GM23338 (cell line): ENCODE results near the gene NUP153. TPM values are rescaled to one million over a fixed set of nuclear protein-coding genes. Genes with fewer than 3 reads are reported as not detected.
"Not testable (repeated sequence)": the region's sequence is repeated elsewhere in the genome, so short reads cannot be mapped to it uniquely, and the experiment has no call there.

Experiments
- ATAC-seq: fragments of 200-7000 bp; cut with Tn5 transposase; 3 replicates; pipeline ENCODE4 v1.9.1; 2020
- DNase-seq: peaks from one replicate; pipeline ENCODE4 v3.0.0-alpha.2; 2015; ENCODE audit warnings: low spot score
- H2AFZ ChIP-seq: fragments of 200-600 bp; sonication (generic); 2 replicates; pipeline ENCODE4 v1.8.0; 2016; ENCODE audit warnings: antibody characterized with exemption, mild to moderate bottlenecking, moderate library complexity
- H3F3A ChIP-seq: fragments of 200-600 bp; sonication (generic); replicated peaks from 2 replicates; pipeline ENCODE4 v1.8.0; 2017; ENCODE audit warnings: antibody characterized with exemption, mixed run types, low read depth
- H3K27ac ChIP-seq: fragments of 200-600 bp; sonication (generic); 2 replicates; pipeline ENCODE4 v1.6.1; 2016; ENCODE audit warnings: low read depth
- H3K27me3 ChIP-seq: fragments of 200-600 bp; sonication (generic); 2 replicates; pipeline ENCODE4 v1.8.0; 2016; ENCODE audit warnings: mild to moderate bottlenecking, mixed run types, moderate library complexity; ENCODE audit not compliant: insufficient read depth
- H3K36me3 ChIP-seq: fragments of 200-600 bp; sonication (generic); 2 replicates; pipeline ENCODE4 v1.8.0; 2016; ENCODE audit warnings: mild to moderate bottlenecking; ENCODE audit not compliant: insufficient read depth
- H3K4me1 ChIP-seq: fragments of 200-600 bp; sonication (generic); 2 replicates; pipeline ENCODE4 v1.8.0; 2016; ENCODE audit warnings: mild to moderate bottlenecking, moderate library complexity; ENCODE audit not compliant: insufficient read depth
- H3K4me2 ChIP-seq: fragments of 200-600 bp; sonication (generic); 2 replicates; pipeline ENCODE4 v1.7.1; 2017; ENCODE audit warnings: mixed run types
- H3K4me3 ChIP-seq: fragments of 200-600 bp; sonication (generic); 2 replicates; pipeline ENCODE4 v1.6.1; 2016; ENCODE audit warnings: mixed run types
- H3K79me2 ChIP-seq: fragments of 200-600 bp; sonication (generic); replicated peaks from 2 replicates; pipeline ENCODE4 v1.8.0; 2017; ENCODE audit warnings: mild to moderate bottlenecking; ENCODE audit not compliant: insufficient read depth
- H3K9me2 ChIP-seq: fragments of 200-600 bp; sonication (generic); 2 replicates; pipeline ENCODE4 v1.8.0; 2017; ENCODE audit not compliant: insufficient read depth
- H4K20me1 ChIP-seq: fragments of 200-600 bp; sonication (generic); replicated peaks from 2 replicates; pipeline ENCODE4 v1.8.0; 2017; ENCODE audit warnings: mild to moderate bottlenecking; ENCODE audit not compliant: insufficient read depth
- H3K27ac Mint-ChIP-seq: 2 replicates; pipeline ENCODE4 v1.8.0; 2020; ENCODE audit warnings: inconsistent platforms, mild to moderate bottlenecking, moderate library complexity, mixed read lengths
- H3K27me3 Mint-ChIP-seq: 3 replicates; pipeline ENCODE4 v1.8.0; 2022; ENCODE audit warnings: low read depth, mild to moderate bottlenecking, moderate library complexity, mixed read lengths, inconsistent platforms; ENCODE audit not compliant: insufficient read depth, poor library complexity
- H3K36me3 Mint-ChIP-seq: 3 replicates; pipeline ENCODE4 v1.8.0; 2021; ENCODE audit warnings: low read depth, mild to moderate bottlenecking, inconsistent platforms, moderate library complexity, mixed read lengths
- H3K4me1 Mint-ChIP-seq: 3 replicates; pipeline ENCODE4 v1.8.0; 2020; ENCODE audit warnings: mild to moderate bottlenecking, inconsistent platforms, mixed read lengths
- H3K4me3 Mint-ChIP-seq: 3 replicates; pipeline ENCODE4 v1.8.0; 2021; ENCODE audit warnings: moderate library complexity, mild to moderate bottlenecking, inconsistent platforms, mixed read lengths
- H3K9me3 Mint-ChIP-seq: 3 replicates; pipeline ENCODE4 v1.8.0; 2020; ENCODE audit warnings: moderate library complexity, mild to moderate bottlenecking, inconsistent platforms, mixed read lengths
- CREB1 ChIP-seq: fragments of 250-450 bp; sonication (Bioruptor Pico); IDR thresholded peaks from 2 replicates; pipeline ENCODE4 v1.5.0; 2020; ENCODE audit warnings: low read depth, mild to moderate bottlenecking, moderate library complexity
- ZNF114 ChIP-seq: fragments of 250-450 bp; sonication (Bioruptor Pico); IDR thresholded peaks from 2 replicates; pipeline ENCODE4 v1.5.0; 2020; ENCODE audit warnings: mild to moderate bottlenecking, moderate library complexity
- polyA plus RNA-seq: library from polyadenylated mRNA; unstranded; fragments of >200 nt; fragmentation: Nextera tagmentation; extraction: Ambion mirVana; gene quantifications from 2 replicates; pipeline ENCODE4 v1.2.1, GENCODE V29; 2016
- total RNA-seq: library from RNA; depleted of rRNA; stranded (reverse); fragments of >200 nt; shearing (Covaris generic); gene quantifications from 2 replicates; pipeline ENCODE4 v1.2.3, GENCODE V29; 2014
- TF ChIP-seq, protein P1 (sequence below), 2 experiments: fragments of 200-600 bp in 1 of 2; sonication (generic) in 1 of 2; conservative IDR thresholded peaks; 2 replicates each; pipeline versions ENCODE4 v1.5.1 to v1.6.1; 2016 to 2017; ENCODE audit warnings: antibody characterized with exemption in 2 of 2, low read depth in 2 of 2, mild to moderate bottlenecking in 2 of 2, moderate library complexity in 1 of 2
- TF ChIP-seq, protein P2 (sequence below): IDR thresholded peaks from one replicate; pipeline ENCODE4 v1.6.1; 2018; ENCODE audit warnings: antibody characterized with exemption; ENCODE audit not compliant: unreplicated experiment
- TF ChIP-seq, protein P3 (sequence below): IDR thresholded peaks from 2 replicates; pipeline ENCODE4 v1.6.1; 2016; ENCODE audit warnings: antibody characterized with exemption

The NUP153 gene
- total and polyA plus RNA-seq, 2 experiments from 2014 or later: 23.8 to 88.4 TPM

DNA sequence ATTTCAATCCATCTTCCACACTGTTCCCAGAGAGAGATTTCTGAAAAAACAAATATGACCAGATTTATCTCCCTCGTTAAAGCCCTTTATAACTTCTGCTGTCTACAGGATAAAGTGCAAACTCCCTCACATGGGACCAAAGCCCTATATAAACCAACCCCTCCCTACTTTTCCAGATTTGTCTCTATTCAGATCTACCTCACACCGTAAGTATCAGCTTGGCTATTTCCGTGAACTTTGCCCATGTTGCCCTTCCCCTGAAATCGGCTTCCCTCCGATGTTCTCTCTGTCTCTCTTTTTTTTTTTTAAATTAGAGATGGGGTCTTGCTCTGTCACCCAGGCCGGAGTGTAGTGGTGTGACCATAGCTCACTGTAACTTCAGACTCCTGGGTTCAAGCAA, 118.7 kb downstream of the NUP153 start:
- H3K4me3 ChIP-seq: no peak overlapping the region
- no peaks in the 10 kb centered on the region for H3F3A ChIP-seq
- Mint-ChIP-seq H3K4me1 (no peaks in the 10 kb centered on the region), H3K27ac (no peak overlapping the region), H3K27me3 (no peaks in the 10 kb centered on the region), H3K4me3 (no peak overlapping the region), H3K36me3 (no peaks in the 10 kb centered on the region), H3K9me3 (no peaks in the 10 kb centered on the region)
- no peaks in the 10 kb centered on the region for H3K27me3 ChIP-seq
- H3K9me2 ChIP-seq: no peaks in the 10 kb centered on the region
- ATAC-seq: no peak
- H4K20me1 ChIP-seq: no peaks in the 10 kb centered on the region
- H3K4me2 ChIP-seq: no peak overlapping the region
- H3K36me3 ChIP-seq: no peaks in the 10 kb centered on the region
- H3K27ac ChIP-seq: no peak overlapping the region
- no peak for TF ChIP-seq ZNF114
- TF ChIP-seq CREB1: no peak
- TF ChIP-seq, protein P1, sequence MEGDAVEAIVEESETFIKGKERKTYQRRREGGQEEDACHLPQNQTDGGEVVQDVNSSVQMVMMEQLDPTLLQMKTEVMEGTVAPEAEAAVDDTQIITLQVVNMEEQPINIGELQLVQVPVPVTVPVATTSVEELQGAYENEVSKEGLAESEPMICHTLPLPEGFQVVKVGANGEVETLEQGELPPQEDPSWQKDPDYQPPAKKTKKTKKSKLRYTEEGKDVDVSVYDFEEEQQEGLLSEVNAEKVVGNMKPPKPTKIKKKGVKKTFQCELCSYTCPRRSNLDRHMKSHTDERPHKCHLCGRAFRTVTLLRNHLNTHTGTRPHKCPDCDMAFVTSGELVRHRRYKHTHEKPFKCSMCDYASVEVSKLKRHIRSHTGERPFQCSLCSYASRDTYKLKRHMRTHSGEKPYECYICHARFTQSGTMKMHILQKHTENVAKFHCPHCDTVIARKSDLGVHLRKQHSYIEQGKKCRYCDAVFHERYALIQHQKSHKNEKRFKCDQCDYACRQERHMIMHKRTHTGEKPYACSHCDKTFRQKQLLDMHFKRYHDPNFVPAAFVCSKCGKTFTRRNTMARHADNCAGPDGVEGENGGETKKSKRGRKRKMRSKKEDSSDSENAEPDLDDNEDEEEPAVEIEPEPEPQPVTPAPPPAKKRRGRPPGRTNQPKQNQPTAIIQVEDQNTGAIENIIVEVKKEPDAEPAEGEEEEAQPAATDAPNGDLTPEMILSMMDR (conservative IDR thresholded peaks at IDR 0.05; ENCODE audit: low read depth in 2 of 2): no peak
- TF ChIP-seq, protein P2, sequence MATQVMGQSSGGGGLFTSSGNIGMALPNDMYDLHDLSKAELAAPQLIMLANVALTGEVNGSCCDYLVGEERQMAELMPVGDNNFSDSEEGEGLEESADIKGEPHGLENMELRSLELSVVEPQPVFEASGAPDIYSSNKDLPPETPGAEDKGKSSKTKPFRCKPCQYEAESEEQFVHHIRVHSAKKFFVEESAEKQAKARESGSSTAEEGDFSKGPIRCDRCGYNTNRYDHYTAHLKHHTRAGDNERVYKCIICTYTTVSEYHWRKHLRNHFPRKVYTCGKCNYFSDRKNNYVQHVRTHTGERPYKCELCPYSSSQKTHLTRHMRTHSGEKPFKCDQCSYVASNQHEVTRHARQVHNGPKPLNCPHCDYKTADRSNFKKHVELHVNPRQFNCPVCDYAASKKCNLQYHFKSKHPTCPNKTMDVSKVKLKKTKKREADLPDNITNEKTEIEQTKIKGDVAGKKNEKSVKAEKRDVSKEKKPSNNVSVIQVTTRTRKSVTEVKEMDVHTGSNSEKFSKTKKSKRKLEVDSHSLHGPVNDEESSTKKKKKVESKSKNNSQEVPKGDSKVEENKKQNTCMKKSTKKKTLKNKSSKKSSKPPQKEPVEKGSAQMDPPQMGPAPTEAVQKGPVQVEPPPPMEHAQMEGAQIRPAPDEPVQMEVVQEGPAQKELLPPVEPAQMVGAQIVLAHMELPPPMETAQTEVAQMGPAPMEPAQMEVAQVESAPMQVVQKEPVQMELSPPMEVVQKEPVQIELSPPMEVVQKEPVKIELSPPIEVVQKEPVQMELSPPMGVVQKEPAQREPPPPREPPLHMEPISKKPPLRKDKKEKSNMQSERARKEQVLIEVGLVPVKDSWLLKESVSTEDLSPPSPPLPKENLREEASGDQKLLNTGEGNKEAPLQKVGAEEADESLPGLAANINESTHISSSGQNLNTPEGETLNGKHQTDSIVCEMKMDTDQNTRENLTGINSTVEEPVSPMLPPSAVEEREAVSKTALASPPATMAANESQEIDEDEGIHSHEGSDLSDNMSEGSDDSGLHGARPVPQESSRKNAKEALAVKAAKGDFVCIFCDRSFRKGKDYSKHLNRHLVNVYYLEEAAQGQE: no peak
- TF ChIP-seq, protein P3, sequence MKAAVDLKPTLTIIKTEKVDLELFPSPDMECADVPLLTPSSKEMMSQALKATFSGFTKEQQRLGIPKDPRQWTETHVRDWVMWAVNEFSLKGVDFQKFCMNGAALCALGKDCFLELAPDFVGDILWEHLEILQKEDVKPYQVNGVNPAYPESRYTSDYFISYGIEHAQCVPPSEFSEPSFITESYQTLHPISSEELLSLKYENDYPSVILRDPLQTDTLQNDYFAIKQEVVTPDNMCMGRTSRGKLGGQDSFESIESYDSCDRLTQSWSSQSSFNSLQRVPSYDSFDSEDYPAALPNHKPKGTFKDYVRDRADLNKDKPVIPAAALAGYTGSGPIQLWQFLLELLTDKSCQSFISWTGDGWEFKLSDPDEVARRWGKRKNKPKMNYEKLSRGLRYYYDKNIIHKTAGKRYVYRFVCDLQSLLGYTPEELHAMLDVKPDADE: no peak
- DNase-seq: no peak
- no peaks in the 10 kb centered on the region for H3K4me1 ChIP-seq
- H2AFZ ChIP-seq: no peak overlapping the region
- H3K79me2 ChIP-seq: no peaks in the 10 kb centered on the region

DNA sequence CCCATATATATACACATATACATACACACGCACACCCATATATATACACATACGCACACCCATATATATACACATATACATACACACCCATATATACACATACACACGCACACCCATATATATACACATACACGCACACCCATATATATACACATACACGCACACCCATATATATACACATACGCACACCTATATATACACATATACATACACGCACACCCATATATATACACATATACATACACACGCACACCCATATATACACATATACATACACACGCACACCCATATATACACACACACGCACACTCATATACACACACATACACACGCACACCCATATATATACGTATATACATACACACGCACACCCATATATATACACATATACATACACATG, 120.1 kb downstream of the NUP153 start:
- not testable (repeated sequence) for H2AFZ ChIP-seq, H3F3A ChIP-seq, H3K36me3 Mint-ChIP-seq, H3K27ac Mint-ChIP-seq, H3K4me2 ChIP-seq, H3K27ac ChIP-seq, H3K27me3 Mint-ChIP-seq, H3K27me3 ChIP-seq, H3K9me3 Mint-ChIP-seq, DNase-seq, H4K20me1 ChIP-seq, H3K4me3 ChIP-seq, H3K9me2 ChIP-seq, ATAC-seq, H3K4me1 Mint-ChIP-seq, H3K36me3 ChIP-seq, H3K4me1 ChIP-seq, H3K79me2 ChIP-seq, H3K4me3 Mint-ChIP-seq
